Inflammatory macrophage treated with lipopolysaccharide for 1 hour (primary cell): ENCODE results near the gene CD79A.
"Not testable (repeated sequence)": the region's sequence is repeated elsewhere in the genome, so short reads cannot be mapped to it uniquely, and the experiment has no call there.

Experiments
- DNase-seq, 2 donors: peaks; one replicate each; pipeline ENCODE4 v3.0.0-alpha.2; 2020 to 2022

CD79A gene

GRCh38 chr19:41906916-41907680 lies 30.0 kb downstream of the CD79A start:
- DNase-seq: no peak

GRCh38 chr19:41907994-41908615 lies 31.0 kb downstream of the CD79A start:
- DNase-seq: no peak

GRCh38 chr19:41908724-41909464 lies 31.8 kb downstream of the CD79A start:
- DNase-seq: no peak

- no peak for DNase-seq
Observed at GRCh38 chr19:41909706-41910105, 32.6 kb downstream of the CD79A start.

DNA sequence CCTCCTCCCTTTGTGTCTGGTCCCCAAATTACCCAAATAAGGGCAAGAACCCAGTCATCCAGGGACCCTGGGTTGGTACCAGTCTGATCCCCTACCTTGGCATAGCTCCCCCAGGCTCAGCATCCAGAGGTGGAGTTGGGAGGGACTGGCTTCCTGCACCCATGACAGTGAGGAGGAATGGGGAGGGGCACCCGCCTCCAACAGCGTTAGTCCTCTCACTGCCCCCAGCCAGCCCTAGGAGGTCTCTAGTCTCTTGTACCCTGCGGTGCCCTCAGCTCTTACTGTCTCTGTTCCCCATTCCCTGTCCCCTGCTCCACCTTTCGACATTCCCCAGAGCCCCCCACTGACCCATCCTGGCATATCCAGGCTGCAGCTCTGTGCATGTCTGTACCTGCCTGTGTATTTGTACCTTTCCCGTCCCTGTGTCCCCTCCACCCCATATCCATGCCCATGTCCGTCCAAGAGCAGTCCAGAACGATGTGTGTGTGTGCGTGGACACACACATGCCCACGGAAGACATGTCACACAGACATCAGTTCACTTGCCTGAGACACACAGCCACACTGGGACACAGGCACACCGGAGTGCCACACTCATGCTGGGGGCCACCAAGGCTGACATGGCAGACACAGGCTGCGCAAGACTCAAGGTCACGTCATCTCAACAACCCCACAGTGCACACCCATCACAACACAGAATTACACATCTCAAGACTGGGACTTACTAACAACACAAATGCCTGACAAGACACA lies 33.3 kb downstream of the CD79A start:
- DNase-seq: no peak

GRCh38 chr19:41910992-41911888 lies 34.2 kb downstream of the CD79A start:
- no peak for DNase-seq

GRCh38 chr19:41911889-41912731 lies 35.0 kb downstream of the CD79A start:
- no peak for DNase-seq

- no peak for DNase-seq
Observed at GRCh38 chr19:41912899-41913537, 35.9 kb downstream of the CD79A start.

- no peak for DNase-seq
Observed at GRCh38 chr19:41913538-41914423, 36.7 kb downstream of the CD79A start.

- DNase-seq: not testable (repeated sequence)
Observed at GRCh38 chr19:41914424-41914834, 37.4 kb downstream of the CD79A start.

- no peak for DNase-seq
Observed at GRCh38 chr19:41915021-41915775, 38.1 kb downstream of the CD79A start.

GRCh38 chr19:41915776-41916414 lies 38.8 kb downstream of the CD79A start:
- no peak for DNase-seq

DNA sequence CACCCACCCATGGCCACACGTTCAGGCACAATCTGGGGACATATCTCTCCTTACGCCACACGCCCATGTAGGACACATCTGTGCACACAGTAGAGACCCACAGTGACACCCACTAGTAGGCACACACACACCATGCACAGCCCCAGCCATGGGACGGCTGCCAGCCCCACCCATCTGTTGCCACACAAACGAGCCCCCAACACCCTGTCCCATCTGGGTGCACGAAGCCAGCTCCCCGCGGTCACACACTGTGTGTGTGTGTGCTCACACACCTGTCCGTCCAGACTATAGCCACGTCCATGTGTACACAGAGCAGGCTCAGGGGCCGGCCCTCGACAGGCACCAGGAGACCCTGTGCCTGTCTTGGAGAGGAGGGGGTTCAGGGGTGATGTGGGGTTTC lies 40.6 kb downstream of the CD79A start:
- DNase-seq: no peak

- no peak for DNase-seq
Observed at GRCh38 chr19:41918095-41918494, 41.0 kb downstream of the CD79A start.

GRCh38 chr19:41918653-41919244 lies 41.7 kb downstream of the CD79A start:
- no peak for DNase-seq

DNA sequence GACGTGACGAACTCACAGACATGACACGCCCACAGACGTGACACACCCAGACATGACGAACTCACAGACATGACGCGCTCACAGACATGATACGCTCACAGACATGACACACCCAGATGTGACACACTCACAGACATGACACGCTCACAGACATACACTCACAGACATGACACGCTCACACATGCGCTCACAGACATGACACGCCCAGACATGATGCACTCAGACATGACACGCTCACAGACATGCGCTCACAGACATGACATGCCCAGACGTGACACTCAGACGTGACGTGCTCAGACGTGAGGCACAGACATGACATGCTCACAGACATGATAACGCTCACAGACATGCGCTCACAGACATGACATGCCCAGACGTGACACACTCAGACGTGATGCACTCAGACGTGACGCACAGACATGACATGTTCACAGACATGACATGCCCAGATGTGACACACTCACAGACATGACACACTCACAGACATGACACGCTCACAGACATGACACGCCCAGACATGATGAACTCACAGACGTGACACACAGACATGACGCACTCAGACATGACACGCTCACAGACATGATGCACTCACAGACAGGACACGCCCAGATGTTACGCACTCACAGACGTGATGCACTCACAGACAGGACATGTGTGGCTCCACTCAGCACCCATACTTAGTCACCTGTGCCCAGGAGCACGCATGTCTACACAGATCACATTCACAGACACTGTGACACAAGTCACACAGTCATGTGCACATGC lies 43.1 kb downstream of the CD79A start:
- no peak for DNase-seq
